PC-9 (cell line): ENCODE measurements around the gene MRPL21. TPM values are rescaled to one million over a fixed set of nuclear protein-coding genes. Genes with fewer than 3 reads are reported as not detected.
"Not testable (repeated sequence)": the region's sequence is repeated elsewhere in the genome, so short reads cannot be mapped to it uniquely, and the experiment has no call there.

ENCODE experiments used
- BruUV-seq: library from RNA; stranded (reverse); fragments of 400-500 nt; replicated peaks from 2 replicates; lab custom pipeline; 2021; lab: Mats Ljungman, UMichigan
- CTCF ChIA-PET: fragments of 300-600 bp; sonication (Branson Sonifier 250); formaldehyde crosslinking; loops from one replicate; lab custom pipeline; 2022; ENCODE audit warnings: antibody characterized with exemption; lab: Charles Lee
- POLR2A ChIA-PET: fragments of 300-600 bp; sonication (Branson Sonifier 250); formaldehyde crosslinking; loops from one replicate; lab custom pipeline; 2022; ENCODE audit warnings: antibody characterized with exemption; ENCODE audit not compliant: unreplicated experiment; lab: Charles Lee
- DNase-seq, 2 experiments: peaks; one replicate each; pipeline versions ENCODE4 v3.0.0 to v3.0.0-alpha.2; 2015 to 2022; ENCODE audit warnings: mixed read lengths in 1 of 2
- H2AFZ ChIP-seq: fragments of 200-600 bp; sonication (generic); 2 replicates; pipeline ENCODE4 v1.8.1; 2017; ENCODE audit warnings: antibody characterized with exemption
- H3F3A ChIP-seq: fragments of 200-600 bp; sonication (generic); 2 replicates; pipeline ENCODE4 v1.8.1; 2017; ENCODE audit warnings: antibody characterized with exemption, mild to moderate bottlenecking, low read depth; ENCODE audit not compliant: insufficient read depth
- H3K27ac ChIP-seq: fragments of 200-600 bp; sonication (generic); 2 replicates; pipeline ENCODE4 v1.6.1; 2016; ENCODE audit warnings: mixed run types
- H3K27me3 ChIP-seq: fragments of 200-600 bp; sonication (generic); 2 replicates; pipeline ENCODE4 v1.6.1; 2016; ENCODE audit warnings: low read depth, mixed run types; ENCODE audit not compliant: insufficient read depth
- H3K36me3 ChIP-seq: fragments of 200-600 bp; sonication (generic); 2 replicates; pipeline ENCODE4 v1.6.1; 2016; ENCODE audit warnings: low read depth, mixed run types
- H3K4me1 ChIP-seq: fragments of 200-600 bp; sonication (generic); replicated peaks from 2 replicates; pipeline ENCODE4 v1.6.1; 2016; ENCODE audit warnings: mixed run types; ENCODE audit not compliant: insufficient read depth
- H3K4me2 ChIP-seq: fragments of 200-600 bp; sonication (generic); 2 replicates; pipeline ENCODE4 v1.6.1; 2017; ENCODE audit warnings: mixed run types
- H3K4me3 ChIP-seq: fragments of 200-600 bp; sonication (generic); 2 replicates; pipeline ENCODE4 v1.6.1; 2016; ENCODE audit warnings: mixed run types
- H3K79me2 ChIP-seq: fragments of 200-600 bp; sonication (generic); 2 replicates; pipeline ENCODE4 v1.6.1; 2017; ENCODE audit warnings: low read depth, mixed run types
- H3K9me2 ChIP-seq: fragments of 200-600 bp; sonication (generic); 2 replicates; pipeline ENCODE4 v1.8.1; 2017; ENCODE audit warnings: mild to moderate bottlenecking; ENCODE audit not compliant: insufficient read depth
- H3K9me3 ChIP-seq: fragments of 200-600 bp; sonication (generic); 2 replicates; pipeline ENCODE4 v1.8.1; 2016; ENCODE audit warnings: low read depth; ENCODE audit not compliant: insufficient read depth
- H4K20me1 ChIP-seq: fragments of 200-600 bp; sonication (generic); 2 replicates; pipeline ENCODE4 v1.8.1; 2017; ENCODE audit not compliant: insufficient read depth
- CTCF ChIP-seq: fragments of 200-600 bp; sonication (generic); conservative IDR thresholded peaks from 2 replicates; pipeline ENCODE4 v1.6.1; 2017; ENCODE audit warnings: mixed run types, antibody characterized with exemption, mild to moderate bottlenecking, moderate library complexity
- EZH2 ChIP-seq: fragments of 200-600 bp; sonication (generic); IDR thresholded peaks from 2 replicates; pipeline ENCODE4 v1.8.0; 2017; ENCODE audit warnings: antibody characterized with exemption, low read depth
- intact Hi-C: fragments of 100-400 bp; cut with micrococcal nuclease; formaldehyde crosslinking; loops from one replicate; pipeline ENCODE4 v1.10.0; 2022; ENCODE audit not compliant: unreplicated experiment
- total RNA-seq: library from RNA; stranded (reverse); gene quantifications from 2 replicates; pipeline ENCODE4 v1.2.3, GENCODE V29; 2021

MRPL21 gene
- total RNA-seq, 1 experiment from 2014 or later: 88.0 TPM

DNA sequence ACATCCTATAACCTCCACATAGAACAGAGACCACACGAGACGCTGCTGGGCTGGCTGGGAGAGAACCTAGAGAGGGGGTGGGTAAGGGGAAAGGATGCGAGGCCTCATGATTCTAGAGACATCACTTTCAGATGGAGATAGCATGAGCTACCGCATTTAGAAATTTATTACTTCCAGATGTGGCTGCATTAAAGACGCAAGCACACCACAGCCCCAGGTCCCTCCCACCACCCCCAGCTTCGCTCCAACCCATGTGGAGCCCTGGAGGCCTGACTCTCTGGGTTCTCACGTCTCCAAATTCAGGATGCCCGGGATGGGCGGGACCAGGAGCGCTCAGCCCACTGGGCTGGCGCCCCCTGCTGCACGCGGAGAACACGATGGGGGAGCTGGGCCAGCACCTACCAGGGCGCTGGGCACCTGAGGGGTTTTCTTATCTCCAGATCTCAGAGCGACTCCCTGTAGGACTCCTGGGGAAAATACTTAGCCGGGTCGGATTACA is 13.6 kb downstream of the MRPL21 start:
- Histone ChIP-seq H3K4me1 (no peaks in the 10 kb centered on the region), H2AFZ (no peak overlapping the region), H3K9me3 (no peaks in the 10 kb centered on the region), H3K36me3 (peaks cover 6% of the 10 kb centered on the region; the same call in 1 of the 2 replicates), H3F3A (peaks cover 14% of the 10 kb centered on the region; the same call in 1 of the 2 replicates), H3K4me2 (no peak overlapping the region), H3K27me3 (no peaks in the 10 kb centered on the region), H3K4me3 (no peak overlapping the region), H3K27ac (no peak overlapping the region), H4K20me1 (no peaks in the 10 kb centered on the region), H3K79me2 (no peaks in the 10 kb centered on the region), H3K9me2 (no peaks in the 10 kb centered on the region)
- no TSS peak for BruUV-seq
- no peak for DNase-seq
- intact Hi-C loops: no loop called here
- CTCF ChIA-PET: no interaction called here
- POLR2A ChIA-PET: no interaction called here
- TF ChIP-seq CTCF (no peak), EZH2 (no peak)

GRCh38 chr11:68884827-68885226 is 18.8 kb downstream of the MRPL21 start:
- intact Hi-C loops, H3K36me3 ChIP-seq: not testable (repeated sequence)

GRCh38 chr11:68882391-68882790 is 21.2 kb downstream of the MRPL21 start:
- H3K9me2 ChIP-seq: no peaks in the 10 kb centered on the region
- no TSS peak for BruUV-seq
- no peak for DNase-seq
- no peaks in the 10 kb centered on the region for H4K20me1 ChIP-seq
- no peak overlapping the region for H3K4me3 ChIP-seq
- no peak overlapping the region for H3K4me2 ChIP-seq
- H3K4me1 ChIP-seq: 0 out of 2 replicates have a peak, but pooled peaks cover 9% of the 10 kb centered on the region
- no peak for TF ChIP-seq EZH2
- TF ChIP-seq CTCF: no peak
- POLR2A ChIA-PET: interaction anchor here (0.6 kb wide), 1 partner anchor 200 kb away, joined by 3 read pairs; no protein-coding TSS in a partner anchor
- H2AFZ ChIP-seq: no peak overlapping the region
- no peaks in the 10 kb centered on the region for H3F3A ChIP-seq
- no peaks in the 10 kb centered on the region for H3K79me2 ChIP-seq
- H3K9me3 ChIP-seq: no peaks in the 10 kb centered on the region
- H3K27ac ChIP-seq: no peak overlapping the region
- intact Hi-C loops: no loop called here
- H3K27me3 ChIP-seq: no peaks in the 10 kb centered on the region
- CTCF ChIA-PET: no interaction called here
- H3K36me3 ChIP-seq: no peaks in the 10 kb centered on the region

More at GRCh38 chr11:68884827-68885226, 18.8 kb downstream of the MRPL21 start:
- H2AFZ ChIP-seq, H3F3A ChIP-seq, H3K27me3 ChIP-seq, H3K9me2 ChIP-seq, CTCF ChIA-PET, H3K79me2 ChIP-seq, H3K27ac ChIP-seq, H3K9me3 ChIP-seq, H3K4me3 ChIP-seq, BruUV-seq, H4K20me1 ChIP-seq, H3K4me1 ChIP-seq, DNase-seq, H3K4me2 ChIP-seq: not testable (repeated sequence)
- POLR2A ChIA-PET: interaction anchor here (0.7 kb wide), 1 partner anchor 230 kb away, joined by 6 read pairs; no protein-coding TSS in a partner anchor

DNA sequence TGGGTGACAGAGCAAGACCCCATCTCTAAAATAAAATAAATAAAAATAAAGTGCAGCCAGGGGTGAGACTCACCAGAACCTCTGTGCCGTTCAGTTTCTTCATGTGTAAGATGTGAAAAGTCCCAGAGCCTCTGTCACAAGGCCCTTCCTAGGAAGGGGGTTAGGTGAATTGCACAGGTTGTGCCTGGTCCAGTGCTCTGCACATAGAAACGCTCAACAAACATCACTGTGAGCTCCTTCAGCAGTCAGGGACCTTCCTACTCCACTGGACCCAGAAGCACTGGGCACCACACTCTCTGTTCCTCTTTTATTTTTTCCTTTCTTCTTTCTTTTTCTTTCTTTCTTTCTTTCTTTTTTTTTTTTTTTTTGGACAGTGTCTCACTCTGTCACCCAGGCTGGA is 22.3 kb downstream of the MRPL21 start:
- POLR2A ChIA-PET: interaction anchor here (0.5 kb wide), 1 partner anchor 326 kb away, joined by 6 read pairs; no protein-coding TSS in a partner anchor
- H3K9me3 ChIP-seq: no peaks in the 10 kb centered on the region
- CTCF ChIA-PET: no interaction called here
- H3F3A ChIP-seq: no peaks in the 10 kb centered on the region
- H3K4me1 ChIP-seq: 0 out of 2 replicates have a peak, but pooled peaks cover 9% of the 10 kb centered on the region
- H3K9me2 ChIP-seq: no peaks in the 10 kb centered on the region
- no peaks in the 10 kb centered on the region for H3K27me3 ChIP-seq
- H3K79me2 ChIP-seq: no peaks in the 10 kb centered on the region
- no peaks in the 10 kb centered on the region for H4K20me1 ChIP-seq
- no TSS peak for BruUV-seq
- intact Hi-C loops: no loop called here
- H3K27ac ChIP-seq: no peak overlapping the region
- TF ChIP-seq CTCF (no peak), EZH2 (no peak)
- no peaks in the 10 kb centered on the region for H3K36me3 ChIP-seq
- H2AFZ ChIP-seq: no peak overlapping the region
- DNase-seq: no peak
- no peak overlapping the region for H3K4me2 ChIP-seq
- H3K4me3 ChIP-seq: no peak overlapping the region
